Measurements from ENCODE around the gene SORL1.

The SORL1 gene

GRCh38 chr11:121586750-121587149 lies 134.6 kb downstream of the SORL1 start:
- no peak for DNase-seq (ENCODE audit: low spot score)

- no peak for DNase-seq (ENCODE audit: low spot score)
These were observed 135.1 kb downstream of the SORL1 start for GRCh38 chr11:121587182-121587581.

- no peak for DNase-seq (ENCODE audit: low spot score)
These were observed 136.6 kb downstream of the SORL1 start for GRCh38 chr11:121588747-121589146.

- DNase-seq (ENCODE audit: low spot score), result no peak
These were observed 137.9 kb downstream of the SORL1 start for GRCh38 chr11:121589946-121590537.

- no peak for DNase-seq (ENCODE audit: low spot score)
These were observed 138.8 kb downstream of the SORL1 start for GRCh38 chr11:121590772-121591404.

GRCh38 chr11:121591405-121592033 lies 139.4 kb downstream of the SORL1 start:
- DNase-seq (ENCODE audit: low spot score), result peak; percentile 43

- no peak for DNase-seq (ENCODE audit: low spot score)
These were observed 140.6 kb downstream of the SORL1 start for GRCh38 chr11:121592708-121593107.

- DNase-seq (ENCODE audit: low spot score), result no peak
These were observed 143.6 kb downstream of the SORL1 start for GRCh38 chr11:121595717-121596161.

- DNase-seq (ENCODE audit: low spot score), result no peak
These were observed 144.4 kb downstream of the SORL1 start for GRCh38 chr11:121596195-121597155.

GRCh38 chr11:121603316-121603715 lies 151.2 kb downstream of the SORL1 start:
- no peak for DNase-seq (ENCODE audit: low spot score)

- DNase-seq (ENCODE audit: low spot score), result no peak
These were observed 152.0 kb downstream of the SORL1 start for GRCh38 chr11:121604152-121604551.

- DNase-seq (ENCODE audit: low spot score), result no peak
These were observed 154.2 kb downstream of the SORL1 start for GRCh38 chr11:121606354-121606753.

GRCh38 chr11:121607341-121607740 lies 155.2 kb downstream of the SORL1 start:
- no peak for DNase-seq (ENCODE audit: low spot score)

- no peak for DNase-seq (ENCODE audit: low spot score)
These were observed 156.5 kb downstream of the SORL1 start for GRCh38 chr11:121608545-121609098.

- DNase-seq (ENCODE audit: low spot score), result no peak
These were observed 158.6 kb downstream of the SORL1 start for GRCh38 chr11:121610706-121611105.

- DNase-seq (ENCODE audit: low spot score), result no peak
These were observed 159.1 kb downstream of the SORL1 start for GRCh38 chr11:121611242-121611641.

GRCh38 chr11:121613724-121614123 lies 161.6 kb downstream of the SORL1 start:
- DNase-seq (ENCODE audit: low spot score), result no peak

GRCh38 chr11:121614636-121615240 lies 162.6 kb downstream of the SORL1 start:
- no peak for DNase-seq (ENCODE audit: low spot score)

- DNase-seq (ENCODE audit: low spot score), result no peak
These were observed 163.4 kb downstream of the SORL1 start for GRCh38 chr11:121615501-121615900.

- DNase-seq (ENCODE audit: low spot score), result no peak
These were observed 166.4 kb downstream of the SORL1 start for GRCh38 chr11:121618516-121618915.

Data from SK-N-DZ (cell line).